H1 (cell line): ENCODE data around the gene HTR2B. TPM values are rescaled to one million over a fixed set of nuclear protein-coding genes. Genes with fewer than 3 reads are reported as not detected.

ENCODE experiments used
- CTCF ChIA-PET: fragments of 300-600 bp; sonication (Branson Sonifier 250); formaldehyde crosslinking; loops from one replicate; lab custom pipeline; 2021; ENCODE audit not compliant: partially characterized antibody; lab: Charles Lee
- POLR2A ChIA-PET: fragments of 300-600 bp; sonication (Branson Sonifier 250); formaldehyde crosslinking; loops from one replicate; lab custom pipeline; 2021; ENCODE audit warnings: inconsistent platforms; ENCODE audit not compliant: partially characterized antibody; lab: Charles Lee
- DNase-seq, 2 experiments: peaks; one replicate each; pipeline versions ENCODE4 v3.0.0 to v3.0.0-alpha.2; 2010 to 2022; ENCODE audit warnings: low spot score in 2 of 2, low read depth in 1 of 2, mixed read lengths in 1 of 2
- FAIRE-seq: peaks from 2 replicates; lab custom pipeline; 2011; peaks lifted over from hg19 to GRCh38; lab: Jason Lieb, UNC
- H2AFZ ChIP-seq: 2 replicates; pipeline ENCODE4 v1.8.1; 2012; ENCODE audit warnings: low read length, inconsistent platforms
- H2AK5ac ChIP-seq: 2 replicates; pipeline ENCODE4 v1.6.1; 2013; ENCODE audit warnings: low read depth, low read length
- H2BK120ac ChIP-seq: replicated peaks from 2 replicates; pipeline ENCODE3; 2013; ENCODE audit warnings: low read depth, low read length, inconsistent platforms
- H2BK12ac ChIP-seq: 2 replicates; pipeline ENCODE4 v1.6.1; 2013; ENCODE audit warnings: low read depth, low read length
- H2BK15ac ChIP-seq: 2 replicates; pipeline ENCODE4 v1.6.1; 2013; ENCODE audit warnings: low read length
- H2BK20ac ChIP-seq: 2 replicates; pipeline ENCODE4 v1.6.1; 2013; ENCODE audit warnings: low read length
- H2BK5ac ChIP-seq: 2 replicates; pipeline ENCODE4 v1.6.1; 2013; ENCODE audit warnings: low read depth, low read length
- H3K14ac ChIP-seq: 2 replicates; pipeline ENCODE4 v1.6.1; 2013; ENCODE audit warnings: inconsistent platforms; ENCODE audit not compliant: insufficient read length
- H3K18ac ChIP-seq: 2 replicates; pipeline ENCODE4 v1.6.1; 2013; ENCODE audit warnings: low read length; ENCODE audit errors: extremely low read depth
- H3K23ac ChIP-seq: 2 replicates; pipeline ENCODE4 v1.6.1; 2013; ENCODE audit warnings: inconsistent platforms; ENCODE audit not compliant: insufficient read length
- H3K23me2 ChIP-seq: 2 replicates; pipeline ENCODE4 v1.6.1; 2013; ENCODE audit warnings: low read depth, low read length
- H3K27ac ChIP-seq: 2 replicates; pipeline ENCODE4 v1.6.1; 2011; ENCODE audit warnings: low read depth, low read length, inconsistent platforms
- H3K27me3 ChIP-seq, 4 experiments: replicated peaks in 1 of 4; 1 replicate in 1 of 4; 2 replicates in 3 of 4; pipeline versions ENCODE4 v1.6.1 to v1.8.1; 2011 to 2013; ENCODE audit warnings: low read length in 3 of 4, mild to moderate bottlenecking in 3 of 4, inconsistent platforms in 2 of 4, mixed read lengths in 2 of 4, moderate library complexity in 1 of 4; ENCODE audit not compliant: control insufficient read depth in 3 of 4, insufficient read depth in 3 of 4; ENCODE audit errors: extremely low read depth in 1 of 4
- H3K36me3 ChIP-seq, 4 experiments: 2 replicates each; pipeline versions ENCODE4 v1.6.1 to v1.8.1; 2011 to 2013; ENCODE audit warnings: mild to moderate bottlenecking in 4 of 4, low read length in 3 of 4, moderate library complexity in 2 of 4, control low read depth in 1 of 4, inconsistent platforms in 1 of 4; ENCODE audit not compliant: insufficient read depth in 4 of 4, control insufficient read depth in 2 of 4
- H3K4ac ChIP-seq: replicated peaks from 2 replicates; pipeline ENCODE3; 2013; ENCODE audit warnings: low read length, low read depth, mixed read lengths, inconsistent platforms; ENCODE audit not compliant: insufficient read length
- H3K4me1 ChIP-seq, 4 experiments: replicated peaks in 1 of 4; 1 replicate in 1 of 4; 2 replicates in 3 of 4; pipeline versions ENCODE4 v1.6.1 to v1.8.1; 2011 to 2013; ENCODE audit warnings: low read length in 3 of 4, inconsistent platforms in 2 of 4, mixed read lengths in 1 of 4; ENCODE audit not compliant: insufficient read depth in 4 of 4, control insufficient read depth in 3 of 4
- H3K4me2 ChIP-seq, 2 experiments: 2 replicates each; pipeline versions ENCODE4 v1.6.1 to v1.8.1; 2011 to 2013; ENCODE audit warnings: low read depth in 2 of 2, low read length in 2 of 2, control low read depth in 1 of 2, inconsistent platforms in 1 of 2, mild to moderate bottlenecking in 1 of 2; ENCODE audit not compliant: insufficient read depth in 1 of 2
- H3K4me3 ChIP-seq, 4 experiments: fragments of 200-600, 300-600 bp in 1 of 4; sonication (generic), shearing (Covaris generic), sonication (Bioruptor Twin) in 1 of 4; 2 replicates each; pipeline versions ENCODE4 v1.5.1 to v1.8.1; 2011 to 2016; ENCODE audit warnings: low read length in 4 of 4, low read depth in 3 of 4, control low read depth in 2 of 4, inconsistent platforms in 2 of 4, mild to moderate bottlenecking in 2 of 4, mixed read lengths in 1 of 4, moderate library complexity in 1 of 4; ENCODE audit not compliant: insufficient read depth in 2 of 4; ENCODE audit errors: extremely low read depth in 1 of 4
- H3K56ac ChIP-seq: replicated peaks from 2 replicates; pipeline ENCODE3; 2013; ENCODE audit warnings: low read depth, mild to moderate bottlenecking, mixed read lengths, low read length, inconsistent platforms; ENCODE audit not compliant: insufficient read length
- H3K79me1 ChIP-seq: 2 replicates; pipeline ENCODE4 v1.6.1; 2013; ENCODE audit warnings: low read depth, low read length, control low read depth
- H3K79me2 ChIP-seq, 2 experiments: 2 replicates each; pipeline versions ENCODE4 v1.6.1 to v1.8.1; 2012 to 2013; ENCODE audit warnings: low read length in 2 of 2, mild to moderate bottlenecking in 2 of 2, inconsistent platforms in 1 of 2; ENCODE audit not compliant: insufficient read depth in 2 of 2, control insufficient read depth in 1 of 2
- H3K9ac ChIP-seq, 4 experiments: replicated peaks in 1 of 4; 1 replicate in 1 of 4; 2 replicates in 3 of 4; pipeline versions ENCODE4 v1.6.1 to v1.8.1; 2011 to 2013; ENCODE audit warnings: low read depth in 3 of 4, low read length in 3 of 4, control low read depth in 2 of 4, mild to moderate bottlenecking in 2 of 4, moderate library complexity in 2 of 4, inconsistent platforms in 1 of 4; ENCODE audit errors: extremely low read depth in 1 of 4
- H3K9me3 ChIP-seq, 2 experiments: 2 replicates each; pipeline versions ENCODE4 v1.6.1 to v1.8.1; 2012 to 2013; ENCODE audit warnings: mild to moderate bottlenecking in 2 of 2, moderate library complexity in 2 of 2, control low read depth in 1 of 2, inconsistent platforms in 1 of 2, low read depth in 1 of 2, low read length in 1 of 2, mixed read lengths in 1 of 2; ENCODE audit not compliant: insufficient read depth in 2 of 2
- H4K20me1 ChIP-seq, 2 experiments: replicated peaks in 1 of 2; 2 replicates each; pipeline versions ENCODE3 to v1.8.1; 2011 to 2013; ENCODE audit warnings: inconsistent platforms in 2 of 2, low read length in 2 of 2, mild to moderate bottlenecking in 1 of 2; ENCODE audit not compliant: insufficient read depth in 2 of 2, control insufficient read depth in 1 of 2
- H4K5ac ChIP-seq: 2 replicates; pipeline ENCODE4 v1.6.1; 2013; ENCODE audit warnings: low read length, low read depth, mixed read lengths, inconsistent platforms; ENCODE audit not compliant: insufficient read length
- H4K8ac ChIP-seq: 2 replicates; pipeline ENCODE4 v1.8.0; 2013; ENCODE audit warnings: mild to moderate bottlenecking, moderate library complexity, low read length, inconsistent platforms; ENCODE audit not compliant: insufficient read depth; ENCODE audit errors: extremely low read depth
- H4K91ac ChIP-seq: replicated peaks from 2 replicates; pipeline ENCODE3; 2013; ENCODE audit warnings: low read length, mixed read lengths, inconsistent platforms; ENCODE audit not compliant: insufficient read length
- CBX8 ChIP-seq: fragments of 300-800, 300-1000 bp; sonication (generic); IDR thresholded peaks from 2 replicates; pipeline ENCODE4 v1.7.1; 2016; ENCODE audit warnings: low read depth, low read length, borderline replicate concordance
- CTCF ChIP-seq, 3 experiments: IDR thresholded peaks; 1 replicate in 2 of 3; 2 replicates in 1 of 3; pipeline versions ENCODE4 v1.5.1 to v1.6.1; 2011; ENCODE audit warnings: low read length in 3 of 3, mild to moderate bottlenecking in 3 of 3, inconsistent platforms in 2 of 3, low read depth in 1 of 3, moderate library complexity in 1 of 3; ENCODE audit not compliant: insufficient read depth in 1 of 3; ENCODE audit errors: control extremely low read depth in 1 of 3
- EP300 ChIP-seq, 2 experiments: IDR thresholded peaks; 1 replicate in 1 of 2; 2 replicates in 1 of 2; pipeline ENCODE4 v1.6.1; 2011 to 2012; ENCODE audit warnings: low read depth in 2 of 2, low read length in 2 of 2, mild to moderate bottlenecking in 2 of 2, borderline replicate concordance in 1 of 2, inconsistent platforms in 1 of 2, moderate library complexity in 1 of 2
- FOSL1 ChIP-seq: IDR thresholded peaks from 2 replicates; pipeline ENCODE4 v1.6.1; 2011; ENCODE audit warnings: mild to moderate bottlenecking, low read depth, low read length, moderate library complexity; ENCODE audit not compliant: insufficient read depth
- MAFK ChIP-seq: IDR thresholded peaks from 2 replicates; pipeline ENCODE4 v1.6.1; 2012; ENCODE audit warnings: low read depth, mild to moderate bottlenecking, improper control_type of control experiment, low read length
- MAX ChIP-seq: IDR thresholded peaks from 2 replicates; pipeline ENCODE4 v1.6.1; 2012; ENCODE audit warnings: inconsistent platforms
- NRF1 ChIP-seq: IDR thresholded peaks from 2 replicates; pipeline ENCODE4 v1.6.1; 2011; ENCODE audit warnings: mild to moderate bottlenecking, low read depth, low read length, improper control_type of control experiment
- RFX5 ChIP-seq: IDR thresholded peaks from 2 replicates; pipeline ENCODE4 v1.6.1; 2011; ENCODE audit warnings: low read depth, low read length, improper control_type of control experiment, borderline replicate concordance
- RNF2 ChIP-seq: fragments of 200-900, 300-1000 bp; sonication (generic); IDR thresholded peaks from 2 replicates; pipeline ENCODE4 v1.7.1; 2016; ENCODE audit warnings: borderline replicate concordance, low read depth, mild to moderate bottlenecking, antibody characterized with exemption, low read length; ENCODE audit not compliant: poor library complexity, severe bottlenecking; ENCODE audit errors: missing control alignments
- WGBS, 2 experiments: shearing (Covaris generic) in 1 of 2; methylation state at CpG; one replicate each; pipeline versions ENCODE4 v1.1.6 to v1.1.7; 2013 to 2015; ENCODE audit warnings: low lambda C conversion rate in 2 of 2, mixed read lengths in 2 of 2, inconsistent platforms in 1 of 2, low coverage in 1 of 2, missing lambda C conversion rate in 1 of 2; ENCODE audit not compliant: insufficient replicate concordance in 2 of 2, insufficient coverage in 1 of 2, insufficient read length in 1 of 2; ENCODE audit errors: extremely low coverage in 1 of 2, missing lambda C conversion rate in 1 of 2; 5-methylcytosine and 5-hydroxymethylcytosine counted together
- polyA plus RNA-seq, 7 experiments: library from polyadenylated mRNA; depleted of rRNA in 3 of 7; stranded (reverse) in 5 of 7; unstranded in 2 of 7; fragments of >200 nt in 5 of 7; fragments of 200-250 nt in 2 of 7; gene quantifications; 1 replicate in 5 of 7; 2 replicates in 1 of 7; 4 replicates in 1 of 7; pipeline versions ENCODE4 v1.2.1 to v1.2.3, GENCODE V29; 2011 to 2013; ENCODE audit warnings: missing spikeins in 2 of 7, mixed read lengths in 2 of 7
- total RNA-seq: library from RNA; stranded (reverse); fragmentation: NEBNext Ultra II Directional; extraction: Animal tissue kit (Norgen Biotek cat#: 25700); gene quantifications from 2 replicates; pipeline ENCODE4 v1.2.1, GENCODE V29; 2021

The HTR2B gene
- total and polyA plus RNA-seq, 2 of the 8 experiments (the other 6 are each of a cell fraction or from before 2014, with no cell fraction given): not detected

GRCh38 chr2:231160701-231161100 is 35.9 kb upstream of the HTR2B start:
- no peak overlapping the region for H3K9ac ChIP-seq
- no peak overlapping the region for H2AK5ac ChIP-seq
- no peak overlapping the region for H4K8ac ChIP-seq
- H3K56ac ChIP-seq: no peak overlapping the region
- H2BK5ac ChIP-seq: no peak overlapping the region
- DNase-seq (no peak), FAIRE-seq (no peak)
- peaks cover 0 to 7% (median 2%) of the 10 kb centered on the region in 4 experiments; a peak in 3 of 7 replicates for H3K4me1 ChIP-seq
- ChIA-PET CTCF (no interaction called here), POLR2A (interaction anchor here (1.4 kb wide), 1 partner anchor 9 kb away, joined by 3 read pairs; no protein-coding TSS in a partner anchor)
- no peaks in the 10 kb centered on the region for H3K9me3 ChIP-seq
- H3K18ac ChIP-seq: 0 out of 2 replicates have a peak overlapping the region, but pooled peaks have one; percentile 20
- H2BK20ac ChIP-seq: no peak overlapping the region
- no peaks in the 10 kb centered on the region for H3K79me2 ChIP-seq
- no peak overlapping the region for H3K4me2 ChIP-seq
- H3K23me2 ChIP-seq: no peaks in the 10 kb centered on the region
- H2BK120ac ChIP-seq: no peak overlapping the region
- no peak overlapping the region for H4K91ac ChIP-seq
- no peak overlapping the region for H3K14ac ChIP-seq
- H3K36me3 ChIP-seq: peaks cover 0 to 27% (median 8%) of the 10 kb centered on the region in 4 experiments; a peak in 6 of 8 replicates
- no peaks in the 10 kb centered on the region for H3K79me1 ChIP-seq
- 92% methylated on average over 5 of the region's 5 CpGs; no CpG with 5 or more reads in 1 of the 2 experiments for WGBS, 2 experiments
- H3K23ac ChIP-seq: no peak overlapping the region
- no peak overlapping the region for H2BK15ac ChIP-seq
- H2AFZ ChIP-seq: no peak overlapping the region
- TF ChIP-seq RFX5 (no peak), FOSL1 (no peak), CBX8 (no peak), RNF2 (no peak), EP300 (IDR thresholded peaks at IDR 0.05; ENCODE audit: borderline replicate concordance in 1 of 2, low read depth in 2 of 2, low read length in 2 of 2) (no peak), NRF1 (no peak), MAFK (no peak), CTCF (IDR thresholded peaks at IDR 0.05; ENCODE audit: control extremely low read depth in 1 of 3, insufficient read depth in 1 of 3, low read depth in 1 of 3, low read length in 3 of 3) (no peak), MAX (no peak)
- no peak overlapping the region for H3K4ac ChIP-seq
- H4K20me1 ChIP-seq: no peaks in the 10 kb centered on the region
- no peak overlapping the region for H3K27ac ChIP-seq
- H3K4me3 ChIP-seq: no peak overlapping the region
- no peak overlapping the region for H4K5ac ChIP-seq
- H2BK12ac ChIP-seq: no peak overlapping the region
- no peaks in the 10 kb centered on the region for H3K27me3 ChIP-seq
